WERI-Rb-1 (cell line): ENCODE measurements around the gene PCYT1A.

Source experiments
- DNase-seq: peaks from one replicate; pipeline ENCODE4 v3.0.0-alpha.2; 2020
- H3K27ac ChIP-seq: fragments of 250-450 bp; sonication (Bioruptor Pico); 2 replicates; pipeline ENCODE4 v1.5.1; 2020; ENCODE audit warnings: mild to moderate bottlenecking, moderate library complexity
- H3K27me3 ChIP-seq: fragments of 250-450 bp; sonication (Bioruptor Pico); 2 replicates; pipeline ENCODE4 v1.5.1; 2021; ENCODE audit warnings: mild to moderate bottlenecking, low read depth, moderate library complexity; ENCODE audit not compliant: insufficient read depth, severe bottlenecking
- H3K36me3 ChIP-seq: fragments of 250-450 bp; sonication (Bioruptor Pico); 2 replicates; pipeline ENCODE4 v1.5.1; 2020; ENCODE audit warnings: mild to moderate bottlenecking, moderate library complexity
- H3K4me3 ChIP-seq: 2 replicates; pipeline ENCODE4 v1.5.1; 2011; ENCODE audit warnings: low read depth, mild to moderate bottlenecking, control low read depth, low read length
- H3K9me3 ChIP-seq: fragments of 250-450 bp; sonication (Bioruptor Pico); 2 replicates; pipeline ENCODE4 v1.5.1; 2021; ENCODE audit warnings: mild to moderate bottlenecking, moderate library complexity; ENCODE audit not compliant: severe bottlenecking
- CTCF ChIP-seq: IDR thresholded peaks from 2 replicates; pipeline ENCODE4 v1.5.1; 2011; ENCODE audit warnings: low read depth, mild to moderate bottlenecking, control low read depth, inconsistent platforms, low read length

Gene PCYT1A

GRCh38 chr3:196280689-196281440, 6.7 kb downstream of the PCYT1A start:
- Histone ChIP-seq H3K9me3 (no peaks in the 10 kb centered on the region), H3K36me3 (no peaks in the 10 kb centered on the region), H3K27me3 (no peaks in the 10 kb centered on the region), H3K27ac (no peak overlapping the region), H3K4me3 (no peak overlapping the region)
- no peak for TF ChIP-seq CTCF
- no peak for DNase-seq

GRCh38 chr3:196275126-196275525, 12.4 kb downstream of the PCYT1A start:
- no peak overlapping the region for H3K27ac ChIP-seq

GRCh38 chr3:196274585-196274984, 12.9 kb downstream of the PCYT1A start:
- DNase-seq = no peak
- Histone ChIP-seq H3K9me3 (no peaks in the 10 kb centered on the region), H3K4me3 (no peak overlapping the region), H3K27ac (no peak overlapping the region), H3K36me3 (no peaks in the 10 kb centered on the region), H3K27me3 (no peaks in the 10 kb centered on the region)
- TF ChIP-seq CTCF = no peak

More at GRCh38 chr3:196275126-196275525, 12.4 kb downstream of the PCYT1A start:
- Histone ChIP-seq H3K36me3 (no peaks in the 10 kb centered on the region), H3K27me3 (no peaks in the 10 kb centered on the region), H3K4me3 (no peak overlapping the region), H3K9me3 (no peaks in the 10 kb centered on the region)
- no peak for DNase-seq
- TF ChIP-seq CTCF = no peak

GRCh38 chr3:196273655-196274054, 13.9 kb downstream of the PCYT1A start:
- Histone ChIP-seq H3K36me3 (no peaks in the 10 kb centered on the region), H3K27me3 (no peaks in the 10 kb centered on the region), H3K4me3 (no peak overlapping the region), H3K9me3 (no peaks in the 10 kb centered on the region), H3K27ac (no peak overlapping the region)
- DNase-seq = no peak
- TF ChIP-seq CTCF = no peak

- Histone ChIP-seq H3K36me3 (no peaks in the 10 kb centered on the region), H3K9me3 (no peaks in the 10 kb centered on the region), H3K4me3 (no peak overlapping the region), H3K27me3 (no peaks in the 10 kb centered on the region), H3K27ac (no peak overlapping the region)
- no peak for TF ChIP-seq CTCF
- no peak for DNase-seq
Observed at GRCh38 chr3:196272826-196273225, 14.7 kb downstream of the PCYT1A start.

GRCh38 chr3:196270499-196270898, 17.0 kb downstream of the PCYT1A start:
- Histone ChIP-seq H3K36me3 (no peaks in the 10 kb centered on the region), H3K9me3 (no peaks in the 10 kb centered on the region), H3K27ac (no peak overlapping the region), H3K4me3 (no peak overlapping the region), H3K27me3 (no peaks in the 10 kb centered on the region)
- TF ChIP-seq CTCF = no peak
- no peak for DNase-seq
